Breast epithelium (tissue), 3 donors: ENCODE results near the gene NCKAP5L.

Experiments
- CTCF ChIP-seq, 3 donors: fragments of 450-650 bp; IDR thresholded peaks; one replicate each; pipeline ENCODE4 v1.5.1; 2016 to 2017; ENCODE audit warnings: antibody characterized with exemption in 3 of 3, mild to moderate bottlenecking in 3 of 3, moderate library complexity in 3 of 3
- POLR2A ChIP-seq: fragments of 450-650 bp; IDR thresholded peaks from one replicate; pipeline ENCODE4 v1.6.1; 2016; ENCODE audit warnings: antibody characterized with exemption, mild to moderate bottlenecking, moderate library complexity

- no peak for TF ChIP-seq CTCF (IDR thresholded peaks at IDR 0.05)
- no peak for TF ChIP-seq POLR2A
These were observed 79.9 kb downstream of the NCKAP5L start for GRCh38 chr12:49748306-49748705.
